NCI-H446 (cell line): ENCODE measurements around the gene WDR1.

Experiments used
- DNase-seq, 2 experiments: peaks; one replicate each; lab custom pipeline; 2025; lab: John Stamatoyannopoulos, UW

Gene WDR1

DNA sequence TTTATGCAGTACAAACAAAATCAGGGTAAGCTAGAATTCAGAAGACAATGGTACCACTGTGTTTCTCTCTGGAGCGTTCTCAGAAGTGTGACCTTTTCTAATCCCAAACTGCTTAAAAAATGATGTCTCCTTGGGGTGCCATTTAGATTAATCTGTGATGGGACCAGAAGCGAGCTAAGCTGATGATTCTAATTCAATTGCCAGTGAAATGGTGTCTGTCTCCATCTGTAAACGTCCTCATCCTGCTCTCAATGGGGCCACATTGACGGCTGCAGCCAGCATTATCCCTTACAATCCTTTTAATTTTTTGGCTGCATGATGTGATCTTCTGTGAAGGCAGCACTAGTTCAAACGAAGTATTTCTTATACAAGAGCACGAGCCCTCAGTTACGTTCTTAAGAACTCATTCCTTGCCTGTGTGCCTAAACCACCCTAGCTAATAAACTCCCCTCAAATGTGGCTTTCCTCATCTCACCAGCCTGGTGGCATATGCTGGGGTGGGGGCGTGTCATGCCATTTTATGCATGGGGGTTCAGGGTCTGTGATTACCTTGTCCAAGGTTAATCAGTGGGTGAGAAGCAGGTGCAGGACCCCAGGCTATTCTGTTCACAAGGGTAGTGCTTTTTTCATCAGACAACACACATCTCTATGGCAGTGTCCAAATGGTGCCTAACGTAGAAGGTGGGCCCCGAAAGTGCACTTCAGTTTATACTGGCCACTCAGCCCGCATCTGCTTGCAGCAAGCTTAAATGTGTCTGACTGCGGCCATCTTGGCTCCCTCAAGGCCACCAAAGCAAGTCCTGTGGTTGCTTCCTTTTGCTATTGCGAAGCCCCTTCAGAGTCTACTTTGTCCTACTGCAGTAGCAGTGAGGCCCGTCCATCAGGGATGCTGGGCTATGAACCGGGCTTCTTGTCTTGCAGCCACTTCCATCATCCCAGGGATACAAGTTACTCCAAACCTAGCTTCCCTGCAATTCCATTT, 49.6 kb downstream of the WDR1 start:
- no peak for DNase-seq

DNA sequence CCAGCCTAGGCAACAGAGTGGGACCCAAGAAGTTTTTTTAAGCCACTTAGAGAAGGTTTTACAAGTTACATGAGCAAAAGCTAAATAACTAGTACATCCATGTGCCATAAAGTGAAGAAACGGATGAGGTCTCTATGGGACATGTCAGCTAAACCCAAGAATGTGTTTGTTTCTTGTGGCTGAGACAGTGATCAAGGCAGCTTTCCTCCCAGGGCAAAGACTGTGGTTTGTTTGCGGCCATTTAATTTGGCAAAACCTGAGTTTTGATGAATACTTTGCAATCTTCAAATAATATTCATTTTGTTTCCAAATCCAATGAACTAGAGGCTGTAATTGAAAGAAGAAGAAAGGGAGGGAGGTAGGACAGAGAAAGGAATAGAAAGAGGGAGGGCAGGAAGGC, 50.4 kb downstream of the WDR1 start:
- no peak for DNase-seq

DNA sequence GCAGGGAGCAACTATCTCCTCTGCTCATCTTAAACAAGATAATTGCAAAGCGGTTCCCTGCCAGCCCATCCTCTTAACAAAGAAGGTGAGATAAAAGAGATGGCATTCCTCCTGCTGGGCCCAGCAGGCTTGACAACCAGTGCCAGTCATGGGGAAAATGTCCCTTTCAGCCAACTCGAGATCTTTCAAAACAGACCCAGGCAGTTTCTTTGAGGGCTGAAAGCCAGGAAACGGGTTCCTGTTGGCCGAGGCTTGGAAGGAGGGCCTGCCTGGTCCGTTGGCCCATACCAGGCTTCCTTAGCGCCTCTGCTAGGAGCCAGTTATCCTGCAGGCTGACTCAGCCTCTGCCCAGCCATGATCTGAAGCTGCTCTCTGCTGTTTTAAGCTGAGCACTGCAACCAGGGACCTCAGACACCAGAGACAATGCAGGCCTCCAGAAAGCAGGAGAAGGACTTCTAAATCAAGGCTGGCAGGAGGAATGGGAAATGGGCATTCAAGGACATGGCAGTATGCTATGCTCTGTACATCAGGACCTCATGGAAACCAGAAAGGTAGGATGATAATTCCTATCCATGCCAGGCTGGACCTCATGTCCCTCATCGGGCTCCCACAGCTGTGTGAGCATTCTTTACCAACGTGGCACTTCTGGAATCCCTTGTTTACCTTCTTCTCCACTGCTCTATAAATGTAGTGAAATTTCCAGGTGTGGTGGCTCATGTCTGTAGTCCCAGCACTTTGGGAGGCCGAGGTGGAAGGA, 52.9 kb downstream of the WDR1 start:
- peak; percentile 22 to 66 for DNase-seq

DNA sequence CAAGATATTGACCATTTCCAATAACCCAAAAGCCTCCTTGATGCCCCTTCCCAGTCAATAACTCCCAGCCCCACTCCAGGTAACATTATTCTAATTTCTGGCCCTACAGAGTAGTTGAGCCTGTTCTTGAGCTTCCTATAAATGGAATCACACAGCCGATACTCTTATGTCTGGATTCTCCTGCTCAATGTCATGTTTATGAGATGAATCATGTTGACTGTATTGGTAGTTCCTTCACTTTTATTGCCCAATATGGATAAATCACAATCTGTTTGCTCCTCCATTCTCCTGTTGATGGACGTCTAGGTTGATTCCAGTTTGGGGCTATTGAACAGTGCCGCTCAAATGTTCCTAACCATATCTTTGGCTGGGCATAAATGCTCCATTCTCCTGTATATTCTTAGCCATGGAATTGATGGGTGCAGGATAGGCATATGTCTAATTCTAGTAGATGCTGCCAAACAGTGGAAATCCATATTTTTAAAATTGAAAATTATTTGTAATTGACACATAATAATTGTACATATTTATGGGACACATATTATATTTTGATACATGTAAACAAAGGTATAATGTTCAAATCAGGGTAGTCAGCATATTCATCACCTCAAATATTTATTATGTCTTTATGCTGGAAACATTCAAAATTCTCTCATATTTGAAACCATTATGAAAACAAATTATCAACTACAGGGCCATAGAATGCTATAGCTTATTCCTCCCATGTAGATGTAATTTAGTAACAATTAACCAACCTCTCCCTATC, 54.8 kb downstream of the WDR1 start:
- DNase-seq, result no peak

DNA sequence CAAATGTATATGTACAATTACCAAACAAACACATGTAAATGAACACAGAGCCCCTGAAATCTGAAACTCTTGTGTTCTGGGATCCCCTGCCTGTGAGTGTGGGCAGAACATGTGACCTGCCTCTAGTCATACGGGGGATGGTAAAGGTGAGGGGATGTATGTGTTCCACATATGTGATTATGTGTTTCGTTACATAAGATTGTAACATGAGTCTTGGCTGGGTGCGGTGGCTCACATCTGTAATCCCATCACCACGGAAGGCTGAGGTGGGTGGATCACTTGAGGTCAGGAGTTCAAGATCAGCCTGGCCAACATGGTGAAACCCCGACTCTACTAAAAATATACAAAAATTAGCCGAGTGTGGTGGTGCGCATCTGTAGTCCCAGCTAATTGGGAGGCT, 58.2 kb downstream of the WDR1 start:
- no peak for DNase-seq

DNA sequence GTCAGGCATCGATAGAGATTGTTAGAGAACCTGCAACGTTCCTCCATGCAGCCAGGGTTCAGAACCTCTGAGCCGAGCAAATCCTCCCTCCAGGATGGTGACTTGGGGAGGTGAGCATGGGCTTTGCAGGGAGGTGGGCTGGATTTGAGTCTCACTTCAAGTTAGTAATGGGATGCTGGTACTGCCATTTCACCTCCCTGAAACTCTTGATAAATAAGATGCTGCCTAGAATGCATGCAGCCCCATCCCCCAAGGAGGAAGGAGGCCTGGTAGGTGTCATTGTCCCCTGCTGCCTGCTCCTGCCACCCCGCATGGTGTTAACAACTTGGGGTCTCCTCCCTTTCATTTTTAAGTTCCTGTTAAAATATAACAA, 59.6 kb downstream of the WDR1 start:
- DNase-seq, result no peak

DNA sequence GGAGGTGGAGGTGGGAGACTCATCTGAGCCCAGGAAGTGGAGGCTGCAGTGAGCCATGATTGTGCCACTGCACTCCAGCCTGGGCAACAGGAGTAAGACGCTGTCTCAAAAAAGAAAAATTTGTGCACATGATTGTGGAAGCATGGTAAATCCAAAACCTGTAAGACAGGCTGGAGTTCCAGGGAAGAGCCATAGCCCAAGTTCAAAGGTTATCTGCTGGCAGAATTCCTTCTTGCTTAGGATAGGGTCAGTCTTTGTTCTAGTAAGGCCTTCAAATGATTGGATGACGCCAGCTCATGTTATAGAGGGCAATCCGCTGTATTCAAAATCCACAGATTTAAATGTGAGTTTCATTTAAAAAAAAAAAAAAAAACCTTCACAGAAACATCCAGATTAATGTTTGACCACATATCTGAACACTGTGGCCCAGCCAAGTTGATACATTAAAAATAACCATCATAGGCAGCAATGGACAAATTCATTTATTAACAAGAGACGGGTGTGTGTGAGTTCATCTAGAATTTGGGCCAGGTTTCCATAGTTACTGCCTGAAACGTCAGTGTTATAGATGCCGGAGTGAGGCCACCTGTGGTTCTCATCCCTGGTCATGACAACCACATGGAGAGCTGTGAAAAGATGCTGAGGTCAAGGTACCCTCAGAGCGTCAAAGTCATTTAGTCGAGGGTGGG, 60.1 kb downstream of the WDR1 start:
- no peak for DNase-seq

DNA sequence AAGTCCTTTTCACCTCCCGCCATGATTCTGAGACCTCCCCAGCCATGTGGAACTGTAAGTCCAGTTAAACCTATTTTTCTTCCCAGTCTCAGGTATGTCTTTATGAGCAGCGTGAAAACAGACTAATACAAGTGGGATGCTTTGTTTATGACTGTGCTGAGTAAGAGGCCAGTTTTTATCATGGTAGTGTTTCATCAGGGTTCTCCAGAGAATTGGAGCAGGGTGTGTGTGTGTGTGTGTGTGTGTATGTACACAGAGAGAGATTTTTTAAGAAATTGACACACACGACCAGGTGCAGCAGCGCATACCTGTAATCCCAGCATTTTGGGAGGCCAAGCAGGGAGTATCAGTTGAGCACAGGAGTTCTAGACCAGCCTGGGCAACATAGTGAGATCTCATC, 60.7 kb downstream of the WDR1 start:
- no peak for DNase-seq

DNA sequence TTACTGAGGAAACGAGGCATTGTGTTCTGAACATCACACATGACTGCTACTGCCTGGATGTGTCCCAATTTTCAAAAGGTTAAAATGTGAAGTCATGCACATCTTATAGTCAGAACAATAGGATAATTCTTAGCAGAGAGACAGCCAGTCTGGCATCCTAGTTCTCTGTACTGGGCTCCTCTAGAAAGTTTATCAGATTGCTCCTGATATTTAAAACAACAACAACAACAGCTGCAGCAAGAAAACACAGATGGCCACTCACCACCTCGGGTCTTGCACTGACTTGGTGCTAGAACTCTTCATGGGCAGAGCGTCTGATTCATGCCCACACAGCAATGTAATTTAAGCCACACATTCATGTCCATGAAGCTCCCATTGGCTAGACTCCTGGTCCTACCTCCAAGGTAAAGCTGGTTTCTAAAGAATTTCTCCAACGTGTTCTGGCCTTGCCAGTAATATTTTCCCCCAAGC, 62.0 kb downstream of the WDR1 start:
- no peak for DNase-seq

DNA sequence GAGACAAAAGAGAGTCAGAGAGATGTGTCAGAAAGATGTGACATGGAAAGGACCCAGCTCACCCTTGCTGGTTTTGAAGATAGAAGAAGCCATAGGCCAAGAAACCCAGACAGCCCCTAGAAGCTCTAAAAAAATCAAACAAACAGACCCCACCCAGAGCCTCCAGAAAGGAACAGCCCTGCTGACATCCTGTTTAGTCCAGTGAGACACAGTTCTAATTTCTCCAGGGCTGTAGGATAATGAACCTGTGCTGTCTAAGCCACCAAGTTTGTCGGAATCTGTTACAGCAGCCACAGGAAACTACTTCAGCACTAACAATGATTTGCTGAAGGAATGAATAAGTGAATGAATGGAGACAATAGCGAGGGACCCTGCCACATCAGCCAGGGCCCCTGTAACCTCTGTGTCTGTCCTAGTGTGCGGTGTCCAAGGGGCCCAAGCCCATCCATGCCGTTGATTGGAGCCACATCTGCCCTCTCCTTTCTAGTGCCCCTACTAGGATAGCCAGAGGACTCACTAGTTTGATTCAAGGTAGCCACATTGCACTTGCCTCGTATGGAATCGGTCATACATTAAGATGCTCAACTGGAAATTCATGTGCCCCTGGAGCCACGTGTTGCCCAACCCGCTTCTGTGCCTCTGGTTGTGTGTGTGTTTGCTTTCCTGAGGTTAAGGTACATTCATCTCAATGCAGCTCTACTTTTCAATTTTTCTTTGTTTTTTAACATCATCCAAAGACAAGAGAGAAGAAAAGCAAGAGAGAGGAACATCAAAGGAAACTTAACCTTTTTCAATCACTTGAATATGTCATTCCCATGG, 62.8 kb downstream of the WDR1 start:
- DNase-seq, result no peak

DNA sequence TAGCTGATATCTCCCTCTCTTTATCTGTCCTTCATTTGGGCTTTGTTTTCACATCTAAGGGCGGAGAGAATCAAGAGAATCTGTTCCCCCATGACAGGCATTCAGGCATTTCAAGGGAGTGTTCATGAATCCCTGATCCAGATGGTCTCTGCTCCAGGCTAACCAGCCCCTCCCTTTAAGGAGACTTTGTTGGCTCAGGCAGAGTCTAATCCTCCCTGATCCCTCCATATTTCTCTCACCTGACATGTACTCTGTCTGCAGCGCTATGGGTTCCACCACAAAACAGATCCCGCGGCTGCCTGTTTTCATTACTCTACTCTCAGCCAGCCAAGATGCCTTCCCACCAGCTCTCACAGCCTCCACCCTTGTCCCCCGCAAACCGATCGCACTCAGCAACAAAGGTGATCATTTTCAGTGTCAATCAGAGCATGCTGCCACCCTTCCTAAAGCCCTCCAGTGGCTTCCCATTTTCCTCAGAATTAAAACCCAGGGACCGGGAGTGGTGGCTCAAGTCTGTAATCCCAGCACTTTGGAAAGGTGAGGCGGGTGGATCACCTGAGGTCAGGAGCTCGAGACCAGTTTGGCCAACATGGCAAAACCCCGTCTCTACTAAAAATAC, 65.0 kb downstream of the WDR1 start:
- DNase-seq, result no peak

DNA sequence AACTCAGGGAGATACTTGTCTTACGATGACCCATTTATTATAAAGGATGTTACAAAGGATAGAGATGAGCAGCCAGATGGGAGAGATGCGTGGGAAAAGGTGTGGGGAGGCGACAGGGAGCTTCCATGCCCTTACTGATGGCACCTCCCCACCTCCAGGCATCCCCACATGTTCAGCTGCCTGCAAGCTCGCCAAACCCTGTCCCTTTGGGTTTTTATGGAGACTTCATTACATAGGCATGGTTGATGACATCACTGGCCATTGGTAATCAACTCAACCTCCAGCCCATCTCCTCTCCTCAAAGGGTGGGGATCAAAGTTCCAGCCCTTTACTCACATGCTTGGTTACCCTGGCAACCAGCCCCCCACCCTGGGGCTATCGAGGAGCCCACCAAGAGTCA, 65.9 kb downstream of the WDR1 start:
- DNase-seq, result no peak

DNA sequence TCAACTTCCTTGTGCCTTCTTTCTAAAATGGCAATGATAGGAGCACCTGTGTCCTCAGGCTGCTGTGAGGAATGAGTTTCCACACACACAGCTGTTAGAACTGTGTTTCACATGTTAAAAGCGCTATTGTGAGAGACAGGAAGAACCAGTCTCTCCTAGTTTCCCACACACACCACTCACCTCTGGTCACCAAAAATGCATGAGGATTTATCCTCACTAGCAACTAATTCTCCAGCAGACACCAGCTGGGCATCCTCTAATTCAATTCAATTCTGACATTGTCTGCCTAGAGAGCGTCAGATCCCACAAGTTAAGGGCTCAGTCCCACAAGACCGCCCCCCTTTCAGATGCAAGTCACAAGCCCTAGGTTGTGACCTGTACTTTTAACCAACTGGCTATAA, 66.3 kb downstream of the WDR1 start:
- no peak for DNase-seq

DNA sequence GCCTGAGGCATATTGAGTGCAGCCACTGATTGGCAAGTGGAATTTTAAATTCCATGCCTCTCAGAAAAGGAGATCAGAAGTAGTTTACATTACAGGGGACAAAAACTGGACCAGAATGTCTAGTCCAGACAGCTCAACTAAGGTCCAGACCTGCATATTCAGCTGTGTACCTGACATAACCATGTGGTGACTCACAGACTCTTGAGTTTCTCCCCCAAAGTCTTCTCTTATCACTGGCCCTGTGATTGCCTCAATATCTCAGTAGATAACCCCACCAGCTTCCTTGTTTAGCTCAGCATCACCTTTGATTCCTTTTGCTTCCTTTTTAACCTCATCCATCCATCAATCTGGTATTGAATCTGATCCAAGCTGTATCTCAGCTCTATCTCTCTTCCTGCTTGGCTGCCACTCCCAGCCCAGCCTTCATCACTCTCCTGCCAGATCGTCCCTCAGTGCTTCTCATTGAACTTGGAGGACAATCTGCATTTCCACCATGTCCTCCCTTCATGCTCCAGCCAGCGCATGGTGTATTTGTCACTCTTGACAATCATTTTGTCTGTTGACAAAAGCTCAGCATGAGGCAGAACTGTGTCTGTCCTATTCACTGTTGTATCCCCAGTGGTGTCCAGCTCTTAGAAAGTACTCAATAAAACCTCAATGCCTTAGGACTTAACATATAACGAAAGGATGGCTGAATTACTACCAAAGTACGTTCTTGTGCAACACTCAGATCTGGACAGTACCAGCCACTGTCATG, 67.5 kb downstream of the WDR1 start:
- no peak for DNase-seq

DNA sequence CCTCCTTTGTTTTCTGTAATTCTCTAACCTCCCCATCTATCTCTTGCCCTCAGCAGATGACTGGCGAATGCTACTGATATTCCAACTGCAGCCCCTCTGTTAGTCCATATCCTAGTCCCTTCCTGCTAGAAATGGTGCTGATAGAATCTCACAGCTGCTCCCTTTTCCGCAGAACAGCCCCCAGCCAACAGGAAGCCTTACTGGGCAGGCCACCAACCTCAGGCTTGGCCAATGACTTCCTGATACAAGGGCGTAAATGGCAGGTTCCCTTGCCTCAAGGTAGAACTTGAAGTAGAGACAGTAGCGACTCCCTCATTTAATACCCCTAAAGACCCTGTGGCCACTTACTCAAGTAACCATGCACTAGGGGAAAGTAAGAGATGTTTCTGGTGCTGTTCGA, 68.6 kb downstream of the WDR1 start:
- DNase-seq, result no peak

DNA sequence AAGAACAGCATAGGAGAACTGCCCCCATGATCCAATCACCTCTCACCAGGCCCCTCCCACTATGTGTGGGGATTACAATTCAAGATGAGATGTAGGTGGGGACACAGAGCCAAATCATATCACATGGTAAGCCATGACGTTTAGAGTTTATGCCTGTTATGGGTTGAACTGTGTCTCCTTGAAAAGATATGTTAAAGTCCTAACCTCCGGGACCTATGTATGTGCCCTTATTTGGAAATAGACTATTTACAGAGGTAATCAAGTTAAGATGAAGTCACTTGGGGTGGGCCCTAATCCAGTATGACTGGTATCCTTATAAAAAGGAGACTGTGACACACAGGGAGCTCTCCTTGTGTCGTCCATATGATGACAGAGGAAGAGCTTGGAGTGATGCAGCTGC, 70.1 kb downstream of the WDR1 start:
- no peak for DNase-seq

DNA sequence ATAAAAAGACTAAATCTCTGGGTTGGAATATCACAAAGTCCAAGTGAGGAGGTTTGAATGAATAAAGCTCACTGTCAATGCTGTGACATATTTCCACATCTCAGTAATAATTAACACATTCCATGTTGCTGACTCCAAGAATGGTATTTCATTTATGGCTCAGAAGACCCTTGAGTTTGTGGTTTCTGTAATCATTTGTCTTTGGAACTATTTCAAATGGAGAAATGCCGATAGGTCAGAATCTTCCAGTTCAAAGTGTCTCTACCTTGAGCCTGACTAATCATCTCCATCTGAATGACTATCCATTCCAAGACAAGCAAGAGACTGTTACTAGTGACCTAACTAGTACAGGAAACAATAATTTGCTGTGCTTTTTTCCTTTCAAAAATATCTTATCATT, 71.1 kb downstream of the WDR1 start:
- no peak for DNase-seq

DNA sequence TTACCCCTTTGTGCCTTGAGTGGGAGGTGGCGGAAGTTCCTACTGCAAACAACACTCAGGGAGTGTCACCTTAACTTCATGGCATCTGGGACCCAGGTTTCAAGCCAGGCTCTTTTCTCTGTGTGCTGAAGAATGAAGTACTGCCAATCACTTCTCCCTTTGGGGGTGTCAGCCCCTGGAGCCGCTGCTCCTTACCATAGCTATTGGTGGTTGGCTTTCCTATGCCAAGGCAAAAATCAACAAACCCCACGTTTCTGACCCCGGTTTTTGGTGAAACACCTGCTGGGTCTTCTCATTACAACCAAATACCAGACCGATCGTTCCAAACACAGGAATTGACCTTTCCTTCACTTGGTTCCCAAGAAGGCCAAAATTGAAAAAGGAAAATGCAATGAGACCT, 75.6 kb downstream of the WDR1 start:
- DNase-seq, result no peak

DNA sequence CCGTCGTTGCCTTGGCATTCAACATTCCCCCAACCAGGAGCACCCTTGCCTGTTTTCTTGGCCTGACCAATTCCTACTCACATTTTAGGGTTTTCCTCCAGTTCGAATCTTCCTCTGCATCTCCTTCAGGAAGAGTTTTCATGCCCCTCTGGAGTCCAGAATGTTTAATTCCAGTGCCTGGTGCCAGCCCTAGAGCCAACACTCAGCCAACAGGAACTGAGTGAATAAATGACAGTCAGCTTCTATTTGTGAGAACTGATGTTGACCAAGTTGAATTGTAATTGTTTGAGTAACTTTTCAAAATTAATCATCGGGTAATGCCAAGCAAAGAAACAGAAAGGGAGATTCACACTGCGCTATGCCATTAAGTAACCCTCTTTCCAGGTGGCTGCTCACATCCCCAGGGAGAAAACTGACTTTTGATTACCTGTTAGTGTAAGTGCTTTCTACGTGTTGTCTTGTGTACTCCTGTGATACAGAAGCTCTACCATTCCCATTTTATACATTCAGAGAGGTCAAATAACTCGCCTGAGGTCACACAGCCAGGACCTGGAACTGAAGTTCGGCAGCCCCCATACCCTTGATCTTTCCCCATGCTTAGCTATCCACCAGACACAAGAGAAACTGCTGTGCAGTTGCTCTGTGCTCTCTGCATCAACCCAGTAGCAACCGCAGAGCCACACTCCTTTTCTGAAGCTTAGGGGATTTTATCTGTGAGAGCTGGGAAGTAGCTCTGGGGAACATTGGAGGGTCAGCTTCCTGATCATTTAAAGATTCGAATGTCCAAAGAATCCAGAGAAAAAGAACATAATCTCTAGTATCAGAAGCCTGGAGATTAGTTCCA, 76.3 kb downstream of the WDR1 start:
- no peak for DNase-seq
